C1 segment of cervical spinal cord (tissue), 14 donors: ENCODE results near the gene ANO6.
"Not testable (repeated sequence)": the region's sequence is repeated elsewhere in the genome, so short reads cannot be mapped to it uniquely, and the experiment has no call there.

Experiments
- DNase-seq, 14 donors: peaks; one replicate each; lab custom pipeline; 2025; lab: John Stamatoyannopoulos, UW

The ANO6 gene

GRCh38 chr12:45342848-45343247 is 127.0 kb downstream of the ANO6 start:
- no peak for DNase-seq

GRCh38 chr12:45343269-45344051 is 127.6 kb downstream of the ANO6 start:
- DNase-seq = no peak

- no peak for DNase-seq
Observed at GRCh38 chr12:45348311-45348710, 132.4 kb downstream of the ANO6 start.

- no peak for DNase-seq
Observed at GRCh38 chr12:45348986-45349385, 133.1 kb downstream of the ANO6 start.

- DNase-seq = no peak
Observed at GRCh38 chr12:45349916-45350315, 134.0 kb downstream of the ANO6 start.

- no peak for DNase-seq
Observed at GRCh38 chr12:45350861-45351260, 135.0 kb downstream of the ANO6 start.

DNA sequence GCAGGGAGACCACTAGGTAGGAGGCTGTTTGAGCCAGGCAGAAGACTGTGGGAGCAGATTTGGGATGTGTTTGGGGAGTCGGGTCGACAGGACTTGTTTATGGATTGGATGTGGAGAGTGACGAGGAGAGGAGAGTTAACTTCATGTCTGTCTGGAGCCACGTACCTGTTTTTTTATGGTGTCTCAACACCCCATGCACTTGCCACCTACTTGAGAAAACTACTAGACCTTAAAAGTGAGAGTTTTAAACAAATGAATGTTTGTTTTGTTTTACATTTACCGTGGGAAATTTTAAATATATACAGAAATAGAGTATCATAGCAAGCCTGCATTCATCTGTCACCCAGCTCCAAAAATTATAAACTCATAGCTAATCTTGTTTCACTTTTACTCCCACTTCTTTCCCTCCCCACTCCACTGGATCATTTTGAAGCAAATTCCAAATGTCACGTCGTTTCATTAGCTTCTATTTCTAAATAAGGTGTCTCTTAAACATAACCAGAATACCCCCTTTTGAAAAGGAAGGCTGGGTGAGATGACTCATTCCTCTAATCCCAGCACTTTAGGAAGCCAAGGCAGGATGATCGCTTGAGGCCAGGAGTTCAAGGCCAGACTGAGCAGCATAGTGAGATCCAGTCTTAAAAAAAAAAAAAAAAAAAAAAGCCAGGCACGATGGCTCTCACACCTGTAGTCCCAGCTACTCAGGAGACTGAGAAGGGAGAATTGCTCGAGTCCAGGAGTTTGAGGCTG is 136.2 kb downstream of the ANO6 start:
- no peak for DNase-seq

- no peak for DNase-seq
Observed at GRCh38 chr12:45353944-45354343, 138.0 kb downstream of the ANO6 start.

- DNase-seq = no peak
Observed at GRCh38 chr12:45354399-45354798, 138.5 kb downstream of the ANO6 start.

DNA sequence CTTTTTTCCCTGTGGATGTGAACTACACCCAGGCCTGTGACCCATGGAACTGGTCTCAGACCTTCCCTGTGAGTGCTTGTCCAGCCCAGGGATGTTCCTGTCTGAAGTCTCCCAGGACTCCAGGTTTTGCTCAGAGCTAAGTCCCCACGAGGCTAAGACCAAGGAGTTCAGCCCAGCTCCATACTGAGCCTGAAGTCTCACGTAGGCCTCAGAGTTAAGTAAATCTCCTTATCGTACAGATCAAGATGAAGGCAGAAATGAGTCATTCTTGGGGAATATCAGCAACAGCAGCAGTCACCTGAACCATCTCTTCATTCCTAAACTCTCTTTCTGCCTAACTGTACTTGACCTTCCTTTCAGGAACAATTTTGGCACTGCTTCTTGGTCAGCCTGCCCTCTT is 139.8 kb downstream of the ANO6 start:
- DNase-seq = no peak

DNA sequence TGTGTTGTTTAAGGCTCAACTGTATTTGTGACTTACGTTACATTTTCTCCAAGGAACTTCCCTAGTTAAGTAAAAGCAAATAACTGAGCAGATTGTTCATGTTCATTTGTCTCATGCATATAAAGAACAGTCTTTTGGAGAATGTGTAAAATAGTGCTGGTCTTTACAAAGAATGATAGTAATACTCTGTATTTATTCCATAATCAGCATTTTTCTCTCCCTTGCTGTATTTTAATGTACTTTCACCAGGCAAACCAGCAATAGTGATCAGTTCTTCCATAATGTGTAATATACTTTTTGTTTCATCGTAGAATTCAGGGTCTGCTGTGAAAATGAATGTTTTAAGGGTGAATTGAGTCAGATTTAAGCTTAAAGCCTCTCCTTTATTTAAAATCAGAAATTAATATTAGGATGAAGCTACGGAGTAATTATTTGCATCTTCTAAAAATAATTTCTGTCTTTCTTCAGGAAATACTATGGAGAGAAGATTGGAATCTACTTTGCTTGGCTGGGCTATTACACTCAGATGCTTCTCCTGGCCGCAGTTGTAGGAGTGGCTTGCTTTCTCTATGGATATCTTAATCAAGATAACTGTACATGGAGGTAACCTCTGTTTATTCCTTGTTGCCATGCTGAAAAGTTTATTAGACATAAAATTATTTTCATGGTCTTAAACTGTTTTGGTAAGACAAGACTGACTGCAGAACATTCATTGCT is 141.1 kb downstream of the ANO6 start:
- DNase-seq = no peak

DNA sequence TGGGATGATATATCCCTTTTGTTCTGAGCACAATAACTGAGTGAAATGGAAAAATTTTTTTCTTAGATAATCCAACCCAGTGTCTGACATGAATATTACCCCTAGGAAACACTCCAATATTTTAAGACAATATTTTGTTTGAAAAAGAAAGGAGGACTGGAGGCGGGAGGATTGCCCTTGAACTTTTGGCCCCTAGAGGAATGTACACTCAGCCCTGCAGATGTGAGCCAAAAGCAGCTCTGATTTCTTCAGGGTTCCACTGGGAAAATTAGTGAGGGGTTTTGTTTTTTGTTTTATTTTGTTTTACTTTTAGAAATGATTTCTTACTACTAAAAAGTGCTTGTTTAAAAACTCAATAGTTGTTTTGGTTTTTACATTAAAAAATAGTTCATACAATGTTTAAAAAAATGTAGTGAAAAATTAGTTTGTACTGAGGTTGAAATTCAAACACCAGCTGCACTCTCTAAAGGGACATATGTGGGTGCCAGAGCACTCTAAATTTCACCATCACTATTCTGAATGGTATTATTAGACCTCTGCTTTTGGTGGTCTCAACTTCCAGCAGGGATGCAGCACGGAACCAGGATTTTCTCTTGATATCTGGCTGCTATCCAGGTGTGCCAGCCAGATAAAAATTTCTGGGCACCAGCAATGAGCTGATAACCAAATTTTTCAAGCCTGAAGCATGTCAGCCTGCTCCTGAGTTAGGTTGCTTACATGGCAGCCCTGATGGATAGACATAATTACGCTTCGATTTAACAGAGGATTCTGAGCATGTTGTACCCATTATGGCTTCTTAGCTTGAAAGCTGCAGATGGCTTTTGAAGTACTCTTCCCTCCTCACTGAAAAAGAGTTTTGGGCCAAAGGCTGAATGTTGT is 141.9 kb downstream of the ANO6 start:
- no peak for DNase-seq

GRCh38 chr12:45362291-45362690 is 146.4 kb downstream of the ANO6 start:
- no peak for DNase-seq

DNA sequence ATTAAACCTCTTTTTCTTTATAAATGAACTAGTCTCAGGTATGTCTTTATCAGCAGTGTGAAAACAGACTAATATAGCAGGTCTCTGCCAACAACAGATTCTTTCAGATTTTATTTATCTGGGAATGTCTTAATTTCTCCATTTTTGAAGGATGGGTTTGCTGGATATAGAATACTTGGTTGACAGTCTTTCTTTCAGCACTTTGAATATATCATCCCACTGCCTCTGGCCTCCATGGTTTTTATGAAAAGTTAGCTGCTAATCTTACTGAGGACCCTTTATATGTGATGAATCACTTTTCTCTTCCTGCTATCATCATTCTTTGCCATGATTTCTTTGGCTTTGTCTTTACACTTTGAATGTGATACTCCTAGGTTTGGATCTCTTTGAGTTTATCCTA is 148.0 kb downstream of the ANO6 start:
- DNase-seq = no peak

DNA sequence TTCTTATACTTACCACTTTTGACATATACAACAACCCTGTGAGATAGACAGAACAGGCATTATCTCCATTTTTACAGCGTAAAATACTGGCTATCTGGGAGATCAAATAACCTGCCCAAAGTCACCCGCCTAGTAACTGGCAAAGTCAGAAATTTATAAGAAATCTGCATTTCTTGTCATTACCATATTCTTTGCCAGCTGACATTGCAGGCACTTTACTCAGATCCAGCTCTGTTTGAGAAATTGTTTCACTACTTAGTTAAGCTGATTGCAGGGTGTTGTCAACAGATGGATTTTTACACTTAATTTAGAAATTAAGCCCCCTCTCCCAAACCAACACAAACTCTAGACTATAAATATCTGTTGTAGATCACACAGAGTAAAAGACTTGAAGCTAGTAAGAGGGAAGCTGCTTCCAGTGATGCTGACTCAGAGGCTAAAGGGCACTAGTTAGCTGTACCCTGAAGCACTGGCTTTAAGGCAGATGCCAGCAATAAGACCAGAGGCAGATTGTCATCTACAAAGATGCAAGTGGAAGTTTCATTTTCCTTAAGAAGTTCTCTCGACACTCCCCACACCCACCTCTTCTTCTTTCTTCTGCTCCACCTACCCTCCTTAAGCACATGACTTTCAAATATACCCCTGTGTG is 153.1 kb downstream of the ANO6 start:
- DNase-seq = no peak

GRCh38 chr12:45377815-45378214 is 161.9 kb downstream of the ANO6 start:
- no peak for DNase-seq

DNA sequence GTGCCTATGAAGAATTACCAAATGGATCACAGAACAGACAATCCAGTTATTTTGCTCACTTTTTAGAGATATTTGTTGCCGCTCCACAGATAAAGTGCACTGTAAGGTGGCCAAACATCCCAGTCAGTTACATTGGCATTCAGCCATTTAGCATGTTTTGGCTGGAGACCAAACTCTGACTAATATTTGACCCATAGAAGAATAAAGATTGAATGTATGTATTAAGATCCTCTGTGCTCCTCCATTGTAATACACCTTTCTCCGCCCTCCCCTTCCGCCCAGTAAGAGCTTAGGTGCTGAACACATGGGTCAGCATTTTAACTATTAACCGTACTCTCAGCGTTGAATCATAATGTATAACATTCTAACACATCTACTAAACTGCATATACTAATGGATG is 163.4 kb downstream of the ANO6 start:
- DNase-seq = no peak

- DNase-seq = no peak
Observed at GRCh38 chr12:45381351-45381750, 165.5 kb downstream of the ANO6 start.

DNA sequence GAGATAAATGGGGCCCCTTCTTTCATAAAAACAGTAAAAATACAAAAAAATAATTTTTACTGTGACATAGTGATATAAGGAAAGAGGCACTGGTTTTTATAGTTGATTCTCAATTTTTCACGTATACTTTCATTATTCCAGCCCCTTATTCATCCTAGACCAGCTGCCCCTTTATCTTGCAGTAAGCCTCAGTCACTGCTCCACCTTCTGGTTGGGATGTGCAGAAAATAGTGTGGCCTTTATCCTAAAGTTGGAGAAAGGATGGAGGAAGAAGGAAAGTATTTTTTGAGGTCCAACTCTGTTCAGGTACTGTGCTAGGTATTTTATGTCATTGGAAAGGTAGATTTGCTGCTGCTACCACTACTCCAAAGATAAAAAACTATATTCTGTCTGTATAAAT is 172.7 kb downstream of the ANO6 start:
- DNase-seq = no peak

DNA sequence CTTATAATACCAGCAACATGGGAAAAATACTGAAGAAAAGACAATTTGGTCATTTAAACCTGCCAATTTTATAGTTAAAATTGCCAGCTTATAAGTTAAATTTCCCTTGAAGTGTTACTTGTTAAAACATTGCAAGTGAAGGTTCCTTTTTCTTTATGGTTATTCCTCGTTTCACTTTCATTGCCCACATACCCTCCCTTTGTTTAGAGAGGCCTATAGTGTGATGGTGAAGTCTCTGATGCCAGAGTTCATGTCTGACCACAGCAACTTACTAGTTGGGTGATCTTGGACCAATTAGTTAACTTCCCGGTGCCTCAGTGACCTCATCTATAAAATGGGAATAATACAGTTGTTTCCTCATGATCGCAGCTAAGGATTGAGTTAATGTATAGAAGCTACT is 173.5 kb downstream of the ANO6 start:
- no peak for DNase-seq

GRCh38 chr12:45397499-45397898 is 181.6 kb downstream of the ANO6 start:
- not testable (repeated sequence) for DNase-seq
